Astrocyte (in vitro differentiated cells and primary cell): ENCODE data around the gene TNFAIP6. TPM values are rescaled to one million over a fixed set of nuclear protein-coding genes. Genes with fewer than 3 reads are reported as not detected.

Experiments
- DNase-seq: peaks from one replicate; pipeline ENCODE4 v3.0.0-alpha.2; 2010; ENCODE audit warnings: low read depth
- FAIRE-seq: peaks from 2 replicates; lab custom pipeline; 2011; peaks lifted over from hg19 to GRCh38; lab: Jason Lieb, UNC
- H2AFZ ChIP-seq: 2 replicates; pipeline ENCODE4 v1.6.0; 2012; ENCODE audit warnings: low read depth, low read length, inconsistent platforms
- H3K27ac ChIP-seq: 2 replicates; pipeline ENCODE4 v1.5.1; 2011; ENCODE audit warnings: low read depth, low read length, inconsistent platforms
- H3K27me3 ChIP-seq: 2 replicates; pipeline ENCODE4 v1.6.0; 2011; ENCODE audit warnings: low read length, inconsistent platforms; ENCODE audit not compliant: insufficient read depth
- H3K36me3 ChIP-seq: 2 replicates; pipeline ENCODE4 v1.5.1; 2011; ENCODE audit warnings: low read length, inconsistent platforms; ENCODE audit not compliant: insufficient read depth
- H3K4me1 ChIP-seq: 2 replicates; pipeline ENCODE4 v1.5.1; 2011; ENCODE audit warnings: low read length, inconsistent platforms; ENCODE audit not compliant: insufficient read depth
- H3K4me2 ChIP-seq: 2 replicates; pipeline ENCODE4 v1.6.0; 2012; ENCODE audit warnings: low read length, inconsistent platforms
- H3K4me3 ChIP-seq: 2 replicates; pipeline ENCODE4 v1.5.1; 2011; ENCODE audit warnings: low read depth, mild to moderate bottlenecking, low read length, inconsistent platforms; ENCODE audit not compliant: insufficient read depth
- H3K79me2 ChIP-seq: 2 replicates; pipeline ENCODE4 v1.6.0; 2012; ENCODE audit warnings: mild to moderate bottlenecking, low read length, inconsistent platforms; ENCODE audit not compliant: insufficient read depth
- H3K9ac ChIP-seq: 2 replicates; pipeline ENCODE4 v1.6.0; 2012; ENCODE audit warnings: mild to moderate bottlenecking, low read length, inconsistent platforms
- H3K9me3 ChIP-seq: 2 replicates; pipeline ENCODE4 v1.5.1; 2012; ENCODE audit warnings: low read depth, mild to moderate bottlenecking, low read length, inconsistent platforms; ENCODE audit not compliant: insufficient read depth
- H4K20me1 ChIP-seq: 2 replicates; pipeline ENCODE4 v1.6.0; 2012; ENCODE audit warnings: low read length, inconsistent platforms; ENCODE audit not compliant: insufficient read depth
- H3K27ac Mint-ChIP-seq: one replicate; pipeline ENCODE4 v1.8.0; 2021; ENCODE audit warnings: mild to moderate bottlenecking, mixed read lengths; ENCODE audit not compliant: unreplicated experiment
- H3K27me3 Mint-ChIP-seq: one replicate; pipeline ENCODE4 v1.8.0; 2021; ENCODE audit warnings: low read depth, mixed read lengths; ENCODE audit not compliant: unreplicated experiment
- H3K36me3 Mint-ChIP-seq: one replicate; pipeline ENCODE4 v1.8.0; 2021; ENCODE audit warnings: low read depth, mixed read lengths; ENCODE audit not compliant: unreplicated experiment
- H3K4me1 Mint-ChIP-seq: one replicate; pipeline ENCODE4 v1.8.0; 2021; ENCODE audit warnings: low read depth, mixed read lengths; ENCODE audit not compliant: unreplicated experiment
- H3K4me3 Mint-ChIP-seq: one replicate; pipeline ENCODE4 v1.8.0; 2021; ENCODE audit warnings: mild to moderate bottlenecking, moderate library complexity, mixed read lengths; ENCODE audit not compliant: unreplicated experiment
- H3K9me3 Mint-ChIP-seq: one replicate; pipeline ENCODE4 v1.8.0; 2021; ENCODE audit warnings: mild to moderate bottlenecking, mixed read lengths; ENCODE audit not compliant: unreplicated experiment
- EZH2 ChIP-seq: IDR thresholded peaks from 2 replicates; pipeline ENCODE4 v1.6.1; 2012; ENCODE audit warnings: mild to moderate bottlenecking, low read length, inconsistent platforms; ENCODE audit not compliant: insufficient read depth
- microRNA-seq: library from miRNA; unstranded; fragments of <30 nt; microRNA quantifications from one replicate; pipeline ENCODE4 v1.2.0, GENCODE V29; 2020
- total RNA-seq: library from RNA; stranded (reverse); gene quantifications from 2 replicates; pipeline ENCODE4 v1.2.1, GENCODE V29; 2021
- TF ChIP-seq, protein P1 (sequence below): IDR thresholded peaks from 2 replicates; pipeline ENCODE4 v1.5.1; 2011; ENCODE audit warnings: low read depth, mild to moderate bottlenecking, inconsistent platforms, low read length, moderate library complexity; ENCODE audit not compliant: insufficient read depth

TNFAIP6 gene
- total RNA-seq, 1 donor from 2014 or later: 0.75 TPM

DNA sequence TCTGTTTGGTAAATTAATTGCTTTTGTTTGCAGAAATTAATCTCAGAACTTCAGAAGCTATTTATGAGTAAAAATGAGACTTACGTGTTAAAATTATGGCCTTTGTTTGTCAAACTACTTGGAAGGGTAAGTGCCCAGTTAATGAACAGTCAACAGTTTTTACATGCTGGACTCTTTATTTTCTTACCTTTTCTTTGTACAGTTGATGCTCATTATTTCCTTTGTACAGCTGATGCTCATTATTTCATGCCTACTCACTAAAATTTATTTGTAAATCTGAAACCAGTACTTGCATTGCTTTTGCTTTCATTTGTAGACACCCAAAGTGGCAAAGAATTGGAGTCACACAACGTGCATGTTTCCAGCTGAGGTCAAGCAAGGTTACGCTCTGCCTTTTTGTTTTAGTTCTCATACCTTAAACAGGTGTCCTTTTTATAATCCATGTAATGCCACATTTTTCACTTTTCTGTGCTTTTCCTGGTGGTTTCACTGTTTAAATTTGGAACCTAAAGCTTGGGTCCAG lies 65.6 kb downstream of the TNFAIP6 start:
- no peak overlapping the region for H3K4me2 ChIP-seq
- Mint-ChIP-seq H3K4me3 (no peak overlapping the region), H3K36me3 (peaks cover 18% of the 10 kb centered on the region), H3K9me3 (no peaks in the 10 kb centered on the region), H3K27ac (no peak overlapping the region), H3K4me1 (peaks cover 6% of the 10 kb centered on the region), H3K27me3 (no peaks in the 10 kb centered on the region)
- FAIRE-seq (no peak), DNase-seq (no peak)
- peaks cover 31% of the 10 kb centered on the region for H3K36me3 ChIP-seq
- peaks cover 47% of the 10 kb centered on the region for H3K79me2 ChIP-seq
- no peak overlapping the region for H3K27ac ChIP-seq
- H3K9ac ChIP-seq: no peak overlapping the region
- no peaks in the 10 kb centered on the region for H3K9me3 ChIP-seq
- no peaks in the 10 kb centered on the region for H3K4me1 ChIP-seq
- no peak overlapping the region for H3K4me3 ChIP-seq
- H3K27me3 ChIP-seq: no peaks in the 10 kb centered on the region
- H4K20me1 ChIP-seq: peaks cover 8% of the 10 kb centered on the region
- H2AFZ ChIP-seq: no peak overlapping the region
- no peak for TF ChIP-seq EZH2
- TF ChIP-seq, protein P1, sequence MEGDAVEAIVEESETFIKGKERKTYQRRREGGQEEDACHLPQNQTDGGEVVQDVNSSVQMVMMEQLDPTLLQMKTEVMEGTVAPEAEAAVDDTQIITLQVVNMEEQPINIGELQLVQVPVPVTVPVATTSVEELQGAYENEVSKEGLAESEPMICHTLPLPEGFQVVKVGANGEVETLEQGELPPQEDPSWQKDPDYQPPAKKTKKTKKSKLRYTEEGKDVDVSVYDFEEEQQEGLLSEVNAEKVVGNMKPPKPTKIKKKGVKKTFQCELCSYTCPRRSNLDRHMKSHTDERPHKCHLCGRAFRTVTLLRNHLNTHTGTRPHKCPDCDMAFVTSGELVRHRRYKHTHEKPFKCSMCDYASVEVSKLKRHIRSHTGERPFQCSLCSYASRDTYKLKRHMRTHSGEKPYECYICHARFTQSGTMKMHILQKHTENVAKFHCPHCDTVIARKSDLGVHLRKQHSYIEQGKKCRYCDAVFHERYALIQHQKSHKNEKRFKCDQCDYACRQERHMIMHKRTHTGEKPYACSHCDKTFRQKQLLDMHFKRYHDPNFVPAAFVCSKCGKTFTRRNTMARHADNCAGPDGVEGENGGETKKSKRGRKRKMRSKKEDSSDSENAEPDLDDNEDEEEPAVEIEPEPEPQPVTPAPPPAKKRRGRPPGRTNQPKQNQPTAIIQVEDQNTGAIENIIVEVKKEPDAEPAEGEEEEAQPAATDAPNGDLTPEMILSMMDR: no peak

- no peak for DNase-seq
- H3K27ac ChIP-seq: no peak overlapping the region
- peaks cover 32% of the 10 kb centered on the region for H3K36me3 ChIP-seq
- peaks cover 8% of the 10 kb centered on the region for H4K20me1 ChIP-seq
- H3K4me2 ChIP-seq: no peak overlapping the region
- TF ChIP-seq, protein P1: no peak
- TF ChIP-seq EZH2: no peak
- no peaks in the 10 kb centered on the region for H3K27me3 ChIP-seq
- no peaks in the 10 kb centered on the region for H3K9me3 Mint-ChIP-seq
- no peak overlapping the region for H3K4me3 ChIP-seq
- no peak overlapping the region for H3K9ac ChIP-seq
- H3K27ac Mint-ChIP-seq: no peak overlapping the region
- no peak for FAIRE-seq
- no peaks in the 10 kb centered on the region for H3K4me1 ChIP-seq
- H3K9me3 ChIP-seq: no peaks in the 10 kb centered on the region
- H3K4me1 Mint-ChIP-seq: peaks cover 6% of the 10 kb centered on the region
- H3K36me3 Mint-ChIP-seq: peaks cover 18% of the 10 kb centered on the region
- no peak overlapping the region for H3K4me3 Mint-ChIP-seq
- H3K27me3 Mint-ChIP-seq: no peaks in the 10 kb centered on the region
- H3K79me2 ChIP-seq: peaks cover 47% of the 10 kb centered on the region
- H2AFZ ChIP-seq: no peak overlapping the region
Observed at GRCh38 chr2:151423760-151424159, 66.4 kb downstream of the TNFAIP6 start.

Small RNAs within 50 kb of the gene (microRNA-seq; reads per million reads assigned to microRNA genes)
- gene MIR4773-1 (not detected), gene MIR4773-2 (not detected)

Other genes starting within 250 kb of the TNFAIP6 start
- gene RBM43, start 95.7 kb upstream of the TNFAIP6 start, total RNA-seq: 4.8 and 5.5 TPM in 2 replicates
- 7.5 and 7.6 TPM in 2 replicates for gene NMI, start 67.9 kb upstream of the TNFAIP6 start, total RNA-seq
- gene RIF1, start 52.3 kb downstream of the TNFAIP6 start, total RNA-seq: 39.1 and 39.3 TPM in 2 replicates